NCI-H2107 (cell line): Measurements from ENCODE around the gene C12orf43.
"Not testable (repeated sequence)": the region's sequence is repeated elsewhere in the genome, so short reads cannot be mapped to it uniquely, and the experiment has no call there.

Experiments
- DNase-seq: peaks from one replicate; lab custom pipeline; 2025; lab: John Stamatoyannopoulos, UW

Gene C12orf43, protein sequence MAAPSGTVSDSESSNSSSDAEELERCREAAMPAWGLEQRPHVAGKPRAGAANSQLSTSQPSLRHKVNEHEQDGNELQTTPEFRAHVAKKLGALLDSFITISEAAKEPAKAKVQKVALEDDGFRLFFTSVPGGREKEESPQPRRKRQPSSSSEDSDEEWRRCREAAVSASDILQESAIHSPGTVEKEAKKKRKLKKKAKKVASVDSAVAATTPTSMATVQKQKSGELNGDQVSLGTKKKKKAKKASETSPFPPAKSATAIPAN

DNA sequence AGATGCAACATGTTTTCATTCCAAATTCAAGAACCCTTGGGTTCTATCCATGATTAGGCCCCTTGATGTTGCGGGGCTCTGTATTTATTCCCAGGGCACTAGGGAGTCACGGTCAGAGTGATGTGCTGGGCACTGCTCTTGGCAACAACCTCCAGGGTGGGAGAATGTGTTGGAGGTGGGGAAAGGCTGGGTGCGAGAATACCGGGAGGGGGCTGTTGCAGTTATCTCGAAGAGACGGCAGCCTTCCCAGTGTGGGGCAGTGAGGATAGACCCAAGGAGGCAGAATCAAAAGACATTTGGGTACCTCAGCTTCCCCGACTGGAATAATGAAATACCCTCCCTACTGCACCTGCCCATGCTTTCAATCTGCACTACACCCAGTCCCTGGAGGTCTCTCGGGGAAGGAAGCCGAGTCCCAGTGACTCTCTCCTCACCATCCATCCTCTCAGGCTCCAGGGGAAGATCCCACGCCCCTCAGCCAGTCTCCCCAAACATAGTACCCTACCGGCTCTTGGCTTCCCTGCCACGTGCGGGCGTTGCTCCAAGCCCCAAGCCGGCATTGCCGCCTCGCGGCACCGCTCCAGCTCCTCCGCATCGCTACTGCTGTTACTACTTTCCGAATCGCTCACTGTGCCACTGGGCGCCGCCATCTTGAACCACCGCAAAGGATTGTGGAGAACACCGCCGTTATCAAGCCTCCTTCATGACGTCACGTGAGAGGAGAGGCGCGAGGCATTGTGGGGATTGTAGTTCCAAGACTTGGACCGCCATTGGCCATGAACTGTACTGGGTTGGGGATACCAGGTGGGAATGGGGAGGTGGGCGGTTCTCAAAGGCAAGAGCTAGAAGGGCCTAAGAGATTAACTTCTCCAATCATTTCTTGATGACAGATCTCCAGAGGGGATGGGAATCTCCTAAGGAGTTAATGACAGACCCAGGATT lies at the start of gene C12orf43:
C12orf43 (minus strand) TSS at position 663 of the 942 bp plus-strand sequence; CDS start at position 650, 13 bp downstream.
- DNase-seq, result peak; percentile 97

- DNase-seq, result no peak
Measured at GRCh38 chr12:121065345-121065744, 49.1 kb upstream of the C12orf43 start.

GRCh38 chr12:121064586-121064985 lies 48.3 kb upstream of the C12orf43 start:
- DNase-seq, result not testable (repeated sequence)

- DNase-seq, result no peak
Measured at GRCh38 chr12:121064116-121064515, 47.8 kb upstream of the C12orf43 start.

DNA sequence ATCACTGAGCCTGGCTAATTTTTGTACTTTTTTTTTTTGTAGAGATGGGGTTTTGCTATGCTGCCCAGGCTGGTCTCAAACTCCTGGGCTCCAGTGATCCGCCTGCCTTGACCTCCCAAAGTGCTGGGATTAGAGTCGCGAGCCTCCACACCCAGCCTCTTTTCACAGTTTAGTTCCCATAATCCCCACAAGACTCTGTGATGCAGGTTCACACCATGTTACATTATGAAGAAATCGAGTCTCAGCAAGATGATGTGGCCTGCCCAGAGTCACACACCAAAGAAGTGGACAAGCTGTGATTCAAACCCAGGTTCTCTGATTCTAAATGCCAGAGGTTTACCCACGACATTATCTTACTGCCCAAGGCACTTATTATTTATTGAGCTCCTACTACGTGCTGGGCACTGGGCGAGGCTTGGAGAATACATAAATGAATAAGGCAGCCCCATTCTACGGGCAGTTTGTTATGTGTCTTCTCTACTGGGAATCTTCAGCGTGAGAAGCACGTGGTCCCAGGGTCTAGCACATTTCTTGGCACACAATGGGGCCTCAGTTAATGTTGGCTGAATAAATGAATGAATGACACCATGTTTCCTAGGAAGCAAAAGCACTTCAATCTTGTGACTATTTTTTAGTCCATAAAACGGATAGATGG lies 46.2 kb upstream of the C12orf43 start:
- no peak for DNase-seq

GRCh38 chr12:121061831-121062230 lies 45.5 kb upstream of the C12orf43 start:
- no peak for DNase-seq

DNA sequence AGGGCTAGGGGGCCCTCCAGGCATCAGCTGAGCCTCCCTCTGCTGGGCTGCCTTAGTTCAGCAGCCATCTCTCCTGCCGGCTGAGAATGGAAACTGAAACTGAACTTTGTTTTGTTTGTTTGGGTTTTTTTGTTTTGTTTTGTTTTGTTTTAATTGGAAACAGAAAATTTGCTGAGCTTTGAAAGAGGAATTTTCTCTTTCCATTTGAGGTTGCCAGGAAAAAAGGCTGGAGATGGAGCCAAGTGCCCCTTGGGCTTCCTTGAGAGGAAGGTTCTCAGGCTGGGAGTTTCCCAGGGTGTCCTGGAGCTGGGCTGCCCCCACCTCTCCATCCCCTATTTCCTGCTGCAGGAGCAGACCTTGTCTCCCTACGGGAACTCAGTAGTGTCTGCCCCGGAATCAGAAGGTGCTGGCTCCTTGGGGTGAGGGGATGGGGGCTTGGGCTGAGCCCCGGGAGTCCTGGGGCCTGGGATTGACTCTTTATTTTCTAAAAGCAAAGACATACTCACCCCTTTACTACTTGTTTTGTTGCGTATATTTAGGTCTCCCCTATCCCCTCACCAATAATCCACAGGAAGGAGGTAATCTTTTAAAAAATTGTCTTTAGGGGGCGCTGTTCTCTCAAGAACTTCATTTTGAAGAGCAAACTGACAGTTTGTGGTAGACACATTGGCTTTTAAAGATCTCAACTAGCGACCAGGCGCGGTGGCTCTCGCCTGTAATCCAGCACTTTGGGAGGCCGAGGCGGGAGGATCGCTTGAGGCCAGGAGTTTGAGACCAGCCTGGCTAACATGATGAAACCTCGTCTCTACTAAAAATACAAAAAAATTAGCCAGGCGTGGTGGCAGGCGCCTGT lies 44.1 kb upstream of the C12orf43 start:
- peak; percentile 33 for DNase-seq

DNA sequence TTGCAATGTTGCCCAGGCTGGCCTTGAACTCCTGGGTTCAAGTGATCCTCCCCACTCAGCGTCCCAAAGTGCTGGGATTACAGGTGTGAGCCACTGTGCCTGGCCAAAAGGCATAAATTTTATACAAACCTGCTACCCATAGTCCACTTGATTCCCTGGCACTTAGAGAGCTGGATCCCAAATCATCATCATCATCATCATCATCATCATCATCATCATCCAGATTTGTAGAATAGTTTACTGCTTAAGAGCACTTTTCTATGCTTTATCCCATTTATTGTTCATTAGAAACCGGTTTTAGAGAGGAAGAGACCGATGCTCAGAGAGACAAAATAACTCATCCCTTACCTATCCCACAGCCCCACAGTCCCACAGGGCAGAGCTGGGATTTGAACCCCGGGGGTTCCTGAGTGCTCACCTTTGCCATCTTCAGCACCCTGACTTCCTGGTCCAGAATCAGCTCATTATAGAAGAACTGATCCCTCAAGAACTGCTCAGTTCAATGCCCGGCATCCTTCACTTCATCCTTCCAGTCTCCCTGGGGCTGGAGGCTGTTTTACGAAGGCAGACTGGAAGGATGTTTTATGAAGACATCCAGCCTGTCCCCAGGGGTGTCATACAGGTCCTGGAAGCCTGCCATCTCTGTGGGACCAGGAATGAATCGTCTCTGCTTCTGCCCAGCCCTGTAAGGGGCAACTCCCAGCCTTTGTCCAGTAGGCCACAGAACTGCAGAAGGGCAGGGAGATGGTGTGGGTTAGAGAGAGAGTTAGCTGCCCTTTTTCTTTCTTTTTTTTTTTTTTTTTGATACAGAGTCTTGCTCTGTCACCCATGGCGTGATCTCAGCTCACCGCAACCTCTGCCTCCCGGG lies 43.0 kb upstream of the C12orf43 start:
- DNase-seq, result no peak

DNA sequence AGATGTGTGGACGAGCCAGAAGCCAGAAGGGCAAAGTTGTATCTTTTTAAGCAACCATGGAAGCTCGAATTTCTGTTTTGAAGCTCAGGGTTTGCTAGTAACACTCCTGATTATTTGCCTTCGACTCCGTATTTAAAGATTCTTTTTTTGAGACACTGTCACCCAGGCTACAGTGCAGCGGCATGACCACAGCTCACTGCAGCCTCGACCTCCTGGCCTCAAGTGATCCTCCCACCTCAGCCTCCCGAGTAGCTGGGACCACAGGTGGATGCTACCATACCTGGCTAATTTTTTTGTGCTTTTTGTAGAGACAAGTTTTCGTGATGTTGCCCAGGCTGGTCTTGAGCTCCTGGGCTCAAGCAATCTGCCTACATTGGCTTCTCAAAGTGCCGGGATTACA lies 41.5 kb upstream of the C12orf43 start:
- no peak for DNase-seq

DNA sequence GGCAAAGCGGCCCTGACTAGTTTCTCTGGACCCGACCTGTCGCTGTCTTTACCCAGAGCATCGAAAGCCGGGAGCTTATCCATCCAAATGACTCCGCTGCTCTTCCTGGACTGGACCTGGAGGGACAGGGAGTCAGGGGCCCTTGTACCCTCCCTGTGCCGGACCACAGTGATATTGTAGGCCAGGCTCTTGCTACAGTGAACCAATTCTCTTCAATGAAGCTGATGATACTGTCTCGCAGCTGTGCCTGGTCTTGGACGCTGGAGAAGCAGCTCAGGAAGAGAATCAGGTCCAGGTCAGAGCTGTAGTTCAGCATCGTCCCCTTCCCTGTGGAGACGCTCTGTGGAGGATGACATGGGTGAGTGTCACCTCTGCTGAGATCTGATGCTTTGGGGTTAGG lies 37.4 kb upstream of the C12orf43 start:
- no peak for DNase-seq

DNA sequence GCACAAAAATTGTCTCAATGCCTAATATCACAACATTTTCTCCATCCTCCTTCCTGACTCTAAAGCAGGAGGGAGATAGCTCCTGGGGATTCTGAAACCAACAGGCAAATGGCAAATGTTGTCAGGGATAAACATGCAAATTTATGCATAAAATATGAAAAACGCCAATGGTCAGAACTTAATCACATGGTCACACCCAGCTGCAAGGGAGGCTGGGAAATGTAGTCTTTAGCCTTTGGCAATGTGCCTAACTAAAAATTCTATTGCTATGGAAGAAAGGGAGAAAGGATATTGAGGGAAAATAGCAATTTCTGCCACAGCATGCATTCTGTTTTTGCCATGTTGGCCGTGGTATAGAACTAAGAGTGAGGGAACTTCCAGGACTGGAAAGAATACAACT lies 34.4 kb upstream of the C12orf43 start:
- DNase-seq, result no peak

DNA sequence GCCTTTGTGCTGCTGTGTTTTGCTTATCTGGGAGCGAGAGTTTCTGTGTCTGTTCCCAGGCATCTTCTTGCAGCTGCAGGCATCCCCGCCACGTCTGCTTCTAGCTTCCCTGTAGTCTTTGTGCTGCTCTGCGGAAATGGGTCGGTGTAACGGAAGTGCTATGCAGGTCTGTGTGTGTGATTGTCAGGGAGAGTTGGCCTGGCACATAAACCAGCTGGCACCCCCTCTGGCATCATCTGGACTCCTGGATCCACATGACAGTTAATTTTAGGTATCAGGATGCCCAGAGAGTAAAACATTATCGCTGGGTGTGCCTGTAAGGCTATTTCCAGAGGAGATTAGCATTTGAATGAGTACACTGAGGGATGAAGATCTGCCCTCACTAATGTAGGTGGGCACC lies 32.2 kb upstream of the C12orf43 start:
- no peak for DNase-seq

- not testable (repeated sequence) for DNase-seq
Measured at GRCh38 chr12:121047400-121047799, 31.1 kb upstream of the C12orf43 start.

GRCh38 chr12:121043067-121043466 lies 26.8 kb upstream of the C12orf43 start:
- no peak for DNase-seq

GRCh38 chr12:121038861-121039668 lies 22.8 kb upstream of the C12orf43 start, which contains the start of gene OASL:
Gene OASL, minus strand, starts transcription at chr12:121039246. Its CDS starts 275 bp downstream, at chr12:121038971.
- DNase-seq, result no peak

GRCh38 chr12:121036810-121037326 lies 20.6 kb upstream of the C12orf43 start:
- no peak for DNase-seq

- DNase-seq, result no peak
Measured at GRCh38 chr12:121034616-121035305, 18.5 kb upstream of the C12orf43 start.

- no peak for DNase-seq
Measured at GRCh38 chr12:121033625-121034349, 17.5 kb upstream of the C12orf43 start.
